Spleen (tissue), 7 donors: ENCODE data around the gene DTNB.

Experiments used
- CTCF ChIP-seq, 11 experiments: fragments of 200-600 bp in 7 of 11; fragments of 450-650 bp in 4 of 11; sonication (generic) in 4 of 11; IDR thresholded peaks in 8 of 11; conservative IDR thresholded peaks in 3 of 11; 1 replicate in 7 of 11; 2 replicates in 4 of 11; pipeline versions ENCODE4 v1.4.0 to v1.8.0; 2016 to 2021; ENCODE audit warnings: antibody characterized with exemption in 11 of 11, inconsistent platforms in 4 of 11, mild to moderate bottlenecking in 1 of 11
- POLR2A ChIP-seq, 3 donors: fragments of 450-650 bp; IDR thresholded peaks; one replicate each; pipeline ENCODE4 v1.5.1; 2017; ENCODE audit warnings: antibody characterized with exemption in 3 of 3, mild to moderate bottlenecking in 1 of 3
- POLR2AphosphoS5 ChIP-seq, 3 donors: sonication (generic); formaldehyde crosslinking; IDR thresholded peaks; one replicate each; pipeline ENCODE4 v1.5.1; 2017; ENCODE audit warnings: antibody characterized with exemption in 3 of 3
- donor health status: DM: no; HTN: no; CAD: no; lungs with moderate emphysema.
- donor health status: DM: no; HTN: no; CAD: no.
- donor health status: DM: no; HTN: no; CAD: no.

- TF ChIP-seq CTCF (IDR thresholded peaks at IDR 0.05 in 8 of 11, conservative IDR thresholded peaks at IDR 0.05 in 3 of 11) = no peak
- TF ChIP-seq POLR2AphosphoS5 (IDR thresholded peaks at IDR 0.05) = no peak
- TF ChIP-seq POLR2A (IDR thresholded peaks at IDR 0.05) = no peak
Observed at GRCh38 chr2:25479761-25480160, 193.6 kb downstream of the DTNB start.
